ENCODE results near the gene DNASE2.

DNA sequence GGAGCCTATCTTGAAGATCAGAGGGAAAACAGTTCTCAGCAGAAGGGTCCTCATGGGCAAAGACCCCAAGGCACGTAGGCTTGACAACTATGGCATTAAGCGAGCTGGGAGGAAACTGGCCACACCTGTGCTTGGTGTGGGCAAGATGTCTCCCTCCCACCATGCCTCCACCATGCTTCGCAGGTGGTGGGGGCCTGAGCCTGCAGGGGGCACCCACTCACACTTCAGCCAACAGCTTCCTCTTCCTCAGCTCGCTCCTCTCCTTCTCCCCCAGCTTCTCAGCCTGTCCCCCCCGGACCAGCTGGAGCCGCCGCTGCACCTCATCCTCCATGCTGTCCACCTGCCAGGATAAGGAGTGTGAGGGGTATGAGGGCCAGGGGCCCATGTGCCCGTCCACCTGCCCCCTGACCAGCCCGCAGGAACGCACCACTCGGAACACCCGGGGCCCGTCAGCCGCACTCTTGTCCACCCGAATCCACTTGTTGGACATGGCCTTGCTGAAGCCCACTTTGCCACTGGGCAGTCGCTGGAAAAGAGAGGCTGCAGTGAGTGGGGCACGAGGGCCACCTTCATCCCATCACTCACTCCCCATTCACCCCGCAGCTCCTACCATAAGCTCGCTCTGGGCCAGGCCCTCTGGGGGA lies 48.9 kb upstream of the DNASE2 start:
- TF ChIP-seq GTF2F1 (IDR thresholded peaks at IDR 0.05; ENCODE audit: borderline replicate concordance, low read depth, low read length) = no peak
- TF ChIP-seq, protein P1, sequence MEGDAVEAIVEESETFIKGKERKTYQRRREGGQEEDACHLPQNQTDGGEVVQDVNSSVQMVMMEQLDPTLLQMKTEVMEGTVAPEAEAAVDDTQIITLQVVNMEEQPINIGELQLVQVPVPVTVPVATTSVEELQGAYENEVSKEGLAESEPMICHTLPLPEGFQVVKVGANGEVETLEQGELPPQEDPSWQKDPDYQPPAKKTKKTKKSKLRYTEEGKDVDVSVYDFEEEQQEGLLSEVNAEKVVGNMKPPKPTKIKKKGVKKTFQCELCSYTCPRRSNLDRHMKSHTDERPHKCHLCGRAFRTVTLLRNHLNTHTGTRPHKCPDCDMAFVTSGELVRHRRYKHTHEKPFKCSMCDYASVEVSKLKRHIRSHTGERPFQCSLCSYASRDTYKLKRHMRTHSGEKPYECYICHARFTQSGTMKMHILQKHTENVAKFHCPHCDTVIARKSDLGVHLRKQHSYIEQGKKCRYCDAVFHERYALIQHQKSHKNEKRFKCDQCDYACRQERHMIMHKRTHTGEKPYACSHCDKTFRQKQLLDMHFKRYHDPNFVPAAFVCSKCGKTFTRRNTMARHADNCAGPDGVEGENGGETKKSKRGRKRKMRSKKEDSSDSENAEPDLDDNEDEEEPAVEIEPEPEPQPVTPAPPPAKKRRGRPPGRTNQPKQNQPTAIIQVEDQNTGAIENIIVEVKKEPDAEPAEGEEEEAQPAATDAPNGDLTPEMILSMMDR (IDR thresholded peaks at IDR 0.05; ENCODE audit: control extremely low read depth in 1 of 3, insufficient read depth in 1 of 3, low read depth in 1 of 3, low read length in 3 of 3) = no peak
- TF ChIP-seq EZH2 (IDR thresholded peaks at IDR 0.05; ENCODE audit: low read depth, low read length, severe bottlenecking) = no peak
- no peak for TF ChIP-seq TEAD4 (IDR thresholded peaks at IDR 0.05; ENCODE audit: low read depth, low read length)
- TF ChIP-seq POLR2A (IDR thresholded peaks at IDR 0.05; ENCODE audit: control extremely low read depth in 1 of 2, low read depth in 2 of 2, low read length in 2 of 2) = no peak

All from H1 (cell line).